Inflammatory macrophage treated with lipopolysaccharide for 1 hour (primary cell): Measurements from ENCODE around the gene TIMP2.
"Not testable (repeated sequence)": the region's sequence is repeated elsewhere in the genome, so short reads cannot be mapped to it uniquely, and the experiment has no call there.

Source experiments
- DNase-seq, 2 donors: peaks; one replicate each; pipeline ENCODE4 v3.0.0-alpha.2; 2020 to 2022

The TIMP2 gene

GRCh38 chr17:78902231-78902630 lies 23.0 kb downstream of the TIMP2 start:
- not testable (repeated sequence) for DNase-seq

- DNase-seq: no peak
Measured at GRCh38 chr17:78901806-78902205, 23.4 kb downstream of the TIMP2 start.

- no peak for DNase-seq
Measured at GRCh38 chr17:78900816-78901215, 24.4 kb downstream of the TIMP2 start.

- DNase-seq: no peak
Measured at GRCh38 chr17:78899361-78900260, 25.6 kb downstream of the TIMP2 start.

GRCh38 chr17:78898947-78899346 lies 26.2 kb downstream of the TIMP2 start:
- DNase-seq: no peak

GRCh38 chr17:78898075-78898836 lies 26.9 kb downstream of the TIMP2 start:
- no peak for DNase-seq

GRCh38 chr17:78897664-78898047 lies 27.5 kb downstream of the TIMP2 start:
- DNase-seq: no peak

GRCh38 chr17:78896834-78897663 lies 28.1 kb downstream of the TIMP2 start:
- no peak for DNase-seq

- DNase-seq: no peak
Measured at GRCh38 chr17:78896091-78896833, 28.9 kb downstream of the TIMP2 start.

- no peak for DNase-seq
Measured at GRCh38 chr17:78895322-78895721, 29.9 kb downstream of the TIMP2 start.

GRCh38 chr17:78893684-78894083 lies 31.5 kb downstream of the TIMP2 start:
- no peak for DNase-seq

GRCh38 chr17:78892936-78893379 lies 32.2 kb downstream of the TIMP2 start:
- DNase-seq: no peak

- no peak for DNase-seq
Measured at GRCh38 chr17:78892520-78892919, 32.7 kb downstream of the TIMP2 start.

GRCh38 chr17:78892062-78892456 lies 33.1 kb downstream of the TIMP2 start:
- no peak for DNase-seq

- DNase-seq: no peak
Measured at GRCh38 chr17:78891406-78892061, 33.7 kb downstream of the TIMP2 start.

GRCh38 chr17:78890498-78890897 lies 34.7 kb downstream of the TIMP2 start:
- peak; percentile 90 to 95 for DNase-seq

- not testable (repeated sequence) for DNase-seq
Measured at GRCh38 chr17:78890096-78890495, 35.1 kb downstream of the TIMP2 start.

GRCh38 chr17:78889531-78889930 lies 35.7 kb downstream of the TIMP2 start:
- DNase-seq: peak; percentile 88 to 93

GRCh38 chr17:78888941-78889518 lies 36.2 kb downstream of the TIMP2 start:
- no peak for DNase-seq

- no peak for DNase-seq
Measured at GRCh38 chr17:78886954-78887353, 38.2 kb downstream of the TIMP2 start.

GRCh38 chr17:78885956-78886355 lies 39.2 kb downstream of the TIMP2 start:
- DNase-seq: no peak
